Endothelial cell (in vitro differentiated cells): ENCODE data around the gene IFTAP. TPM values are rescaled to one million over a fixed set of nuclear protein-coding genes. Genes with fewer than 3 reads are reported as not detected.

ENCODE experiments used
- DNase-seq: peaks from one replicate; pipeline ENCODE4 v3.0.0; 2021; ENCODE audit warnings: low spot score
- H3K27ac Mint-ChIP-seq: one replicate; pipeline ENCODE4 v1.8.0; 2021; ENCODE audit warnings: mixed read lengths, inconsistent platforms; ENCODE audit not compliant: unreplicated experiment
- H3K27me3 Mint-ChIP-seq: one replicate; pipeline ENCODE4 v1.8.0; 2021; ENCODE audit warnings: mild to moderate bottlenecking, moderate library complexity, mixed read lengths, inconsistent platforms; ENCODE audit not compliant: unreplicated experiment
- H3K36me3 Mint-ChIP-seq: one replicate; pipeline ENCODE4 v1.8.0; 2021; ENCODE audit warnings: mild to moderate bottlenecking, low read depth, mixed read lengths, inconsistent platforms; ENCODE audit not compliant: unreplicated experiment
- H3K4me1 Mint-ChIP-seq: one replicate; pipeline ENCODE4 v1.8.0; 2021; ENCODE audit warnings: mild to moderate bottlenecking, mixed read lengths, inconsistent platforms; ENCODE audit not compliant: unreplicated experiment
- H3K4me3 Mint-ChIP-seq: one replicate; pipeline ENCODE4 v1.8.0; 2021; ENCODE audit warnings: mild to moderate bottlenecking, mixed read lengths, inconsistent platforms; ENCODE audit not compliant: unreplicated experiment
- H3K9me3 Mint-ChIP-seq: one replicate; pipeline ENCODE4 v1.8.0; 2021; ENCODE audit warnings: mixed read lengths, inconsistent platforms; ENCODE audit not compliant: unreplicated experiment
- CTCF ChIP-seq: fragments of 200-600 bp; sonication (generic); IDR thresholded peaks from one replicate; pipeline ENCODE4 v1.5.0; 2021; ENCODE audit warnings: antibody characterized with exemption; ENCODE audit not compliant: unreplicated experiment
- total RNA-seq: library from RNA; stranded (reverse); fragmentation: NEBNext Ultra II Directional; extraction: Animal tissue kit (Norgen Biotek cat#: 25700); gene quantifications from one replicate; pipeline ENCODE4 v1.2.1, GENCODE V29; 2021; ENCODE audit not compliant: unreplicated experiment

IFTAP gene
- total RNA-seq, 1 donor from 2014 or later, result 21.0 TPM

- peak; percentile 54 for TF ChIP-seq CTCF
- Mint-ChIP-seq H3K27ac (no peak overlapping the region), H3K36me3 (no peaks in the 10 kb centered on the region), H3K4me1 (no peaks in the 10 kb centered on the region), H3K4me3 (no peak overlapping the region), H3K9me3 (no peaks in the 10 kb centered on the region), H3K27me3 (no peaks in the 10 kb centered on the region)
- DNase-seq, result peak; percentile 44
Observed at GRCh38 chr11:36564376-36565030, 29.8 kb upstream of the IFTAP start.

DNA sequence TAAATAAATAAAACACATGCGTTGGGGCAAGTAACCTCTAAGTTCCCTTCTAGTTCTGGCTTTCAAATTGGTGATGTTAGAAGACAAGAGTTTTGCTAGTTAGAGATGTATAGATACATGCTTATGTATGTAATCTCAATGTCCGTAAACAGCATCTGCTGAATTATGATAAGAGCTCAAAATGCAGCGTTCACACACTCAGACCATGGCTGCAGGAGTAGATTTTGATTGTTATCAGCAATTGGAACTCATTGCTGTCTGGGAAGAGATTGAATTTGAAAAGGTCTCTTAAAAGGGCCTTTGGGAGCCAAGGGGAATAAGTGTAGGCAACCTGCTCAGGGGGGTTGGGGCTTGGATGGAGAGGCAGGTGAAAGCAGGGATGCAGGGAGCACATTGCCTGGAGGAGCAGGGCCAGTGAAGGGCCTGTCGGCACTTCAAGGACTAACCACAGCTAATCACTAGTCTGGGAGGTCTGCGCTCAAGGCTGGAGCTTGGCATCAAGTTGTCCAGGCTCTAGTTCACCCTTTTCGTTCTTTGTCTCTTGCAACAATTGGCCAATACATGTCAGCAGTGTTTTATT, 29.2 kb upstream of the IFTAP start:
- no peaks in the 10 kb centered on the region for H3K4me1 Mint-ChIP-seq
- no peak overlapping the region for H3K4me3 Mint-ChIP-seq
- H3K27me3 Mint-ChIP-seq, result no peaks in the 10 kb centered on the region
- no peak overlapping the region for H3K27ac Mint-ChIP-seq
- TF ChIP-seq CTCF, result no peak
- no peaks in the 10 kb centered on the region for H3K36me3 Mint-ChIP-seq
- no peaks in the 10 kb centered on the region for H3K9me3 Mint-ChIP-seq
- DNase-seq, result no peak

GRCh38 chr11:36566407-36567053, 27.8 kb upstream of the IFTAP start:
- Mint-ChIP-seq H3K36me3 (no peaks in the 10 kb centered on the region), H3K4me1 (no peaks in the 10 kb centered on the region), H3K27ac (no peak overlapping the region), H3K9me3 (no peaks in the 10 kb centered on the region), H3K4me3 (no peak overlapping the region), H3K27me3 (peaks cover 2% of the 10 kb centered on the region)
- no peak for DNase-seq
- no peak for TF ChIP-seq CTCF

DNA sequence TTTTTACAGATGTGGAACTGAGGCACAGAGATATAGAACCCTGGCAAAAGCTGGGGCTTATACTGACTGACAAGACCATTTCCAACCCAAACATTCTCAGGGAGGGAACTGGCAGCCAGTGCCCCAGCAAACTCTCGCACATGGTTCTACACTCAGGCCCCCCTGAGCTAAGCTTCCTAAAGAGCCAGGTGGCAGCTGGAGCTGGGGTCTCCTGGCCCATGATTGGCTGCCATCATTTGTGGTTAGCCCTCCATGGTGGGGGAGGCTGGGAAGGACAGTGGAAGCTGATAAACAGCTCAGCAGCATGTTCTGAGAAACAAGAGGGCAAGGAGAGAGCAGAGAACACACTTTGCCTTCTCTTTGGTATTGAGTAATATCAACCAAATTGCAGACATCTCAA, 26.6 kb upstream of the IFTAP start, which contains the start of gene RAG1:
Gene RAG1 (plus strand): TSS at position 314 of the 400 bp plus-strand sequence. CDS start 5,298 bp downstream, outside the sequence.
- no peak for TF ChIP-seq CTCF
- H3K36me3 Mint-ChIP-seq, result no peaks in the 10 kb centered on the region
- H3K27ac Mint-ChIP-seq, result no peak within 1 kb of the TSS
- no peaks in the 10 kb centered on the region for H3K9me3 Mint-ChIP-seq
- no peak within 1 kb of the TSS for H3K4me3 Mint-ChIP-seq
- no peak for DNase-seq
- H3K27me3 Mint-ChIP-seq, result peaks cover 2% of the 10 kb centered on the region
- H3K4me1 Mint-ChIP-seq, result no peaks in the 10 kb centered on the region

DNA sequence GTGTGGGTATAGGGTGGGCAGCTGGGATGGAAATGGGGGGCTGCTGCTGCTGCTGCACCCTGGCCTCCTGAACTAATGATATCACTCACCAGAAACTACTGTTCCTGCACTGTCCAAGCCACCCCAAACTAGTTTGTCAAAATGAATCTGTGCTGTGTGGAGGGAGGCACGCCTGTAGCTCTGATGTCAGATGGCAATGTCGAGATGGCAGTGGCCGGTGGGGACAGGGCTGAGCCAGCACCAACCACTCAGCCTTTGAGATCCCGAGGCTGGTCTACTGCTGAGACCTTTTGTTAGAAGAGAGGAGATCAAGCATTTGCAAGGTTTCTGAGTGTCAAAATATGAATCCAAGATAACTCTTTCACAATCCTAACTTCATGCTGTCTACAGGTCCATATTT, 25.2 kb upstream of the IFTAP start:
- Mint-ChIP-seq H3K27ac (no peak overlapping the region), H3K9me3 (no peaks in the 10 kb centered on the region), H3K4me3 (no peak overlapping the region), H3K4me1 (no peaks in the 10 kb centered on the region), H3K27me3 (peaks cover 2% of the 10 kb centered on the region), H3K36me3 (peaks cover 6% of the 10 kb centered on the region)
- DNase-seq, result no peak
- no peak for TF ChIP-seq CTCF
